OCI-LY3 (cell line): ENCODE measurements around the gene TOPORS.

Experiments used
- H2AFZ ChIP-seq: fragments of 200-600, 300-600 bp; shearing (Covaris generic); 2 replicates; pipeline ENCODE4 v1.6.0; 2014; ENCODE audit warnings: antibody characterized with exemption, low read depth, low read length
- H3K27ac ChIP-seq: fragments of 200-600, 300-600 bp; sonication (generic); 2 replicates; pipeline ENCODE4 v1.5.1; 2014; ENCODE audit warnings: mild to moderate bottlenecking, low read length, moderate library complexity, mixed read lengths
- H3K27me3 ChIP-seq: fragments of 200-600, 300-600 bp; sonication (generic); 2 replicates; pipeline ENCODE4 v1.6.1; 2014; ENCODE audit warnings: low read depth, low read length, mixed read lengths
- H3K36me3 ChIP-seq: fragments of 200-600, 300-600 bp; sonication (generic); replicated peaks from 2 replicates; pipeline ENCODE3; 2014; ENCODE audit warnings: low read depth, low read length, mixed read lengths
- H3K4me1 ChIP-seq: fragments of 300-600, 200-600 bp; sonication (generic); 2 replicates; pipeline ENCODE4 v1.6.1; 2014; ENCODE audit warnings: low read length, mixed read lengths
- H3K4me2 ChIP-seq: fragments of 200-600, 300-600 bp; sonication (generic); 2 replicates; pipeline ENCODE4 v1.6.1; 2014; ENCODE audit warnings: low read length, mixed read lengths
- H3K4me3 ChIP-seq: fragments of 300-600, 200-600 bp; sonication (generic); 2 replicates; pipeline ENCODE4 v1.5.1; 2014; ENCODE audit warnings: antibody characterized with exemption, mild to moderate bottlenecking, low read length, moderate library complexity
- H3K79me2 ChIP-seq: fragments of 300-600, 200-600 bp; shearing (Covaris generic); 2 replicates; pipeline ENCODE4 v1.6.1; 2014; ENCODE audit warnings: mild to moderate bottlenecking, low read length, mixed read lengths
- H3K9ac ChIP-seq: fragments of 300-600, 200-600 bp; shearing (Covaris generic); 2 replicates; pipeline ENCODE4 v1.6.0; 2014; ENCODE audit warnings: mild to moderate bottlenecking, low read length, moderate library complexity
- H3K9me3 ChIP-seq: fragments of 200-600, 300-600 bp; shearing (Covaris generic); 2 replicates; pipeline ENCODE4 v1.6.1; 2014; ENCODE audit warnings: low read length, mixed read lengths; ENCODE audit not compliant: insufficient read depth
- H4K20me1 ChIP-seq: fragments of 200-600, 300-600 bp; sonication (generic); 2 replicates; pipeline ENCODE4 v1.6.1; 2016; ENCODE audit warnings: low read length, mixed read lengths; ENCODE audit not compliant: insufficient read depth
- CTCF ChIP-seq: fragments of 200-600, 300-600 bp; sonication (generic); IDR thresholded peaks from 2 replicates; pipeline ENCODE4 v1.5.1; 2014; ENCODE audit warnings: antibody characterized with exemption, low read length, low read depth
- EZH2phosphoT487 ChIP-seq: fragments of 200-600 bp; shearing (Covaris generic); IDR thresholded peaks from 2 replicates; pipeline ENCODE4 v1.6.1; 2018; ENCODE audit warnings: antibody characterized with exemption, mixed run types, low read depth

Gene TOPORS

GRCh38 chr9:32545884-32546283 lies 6.5 kb downstream of the TOPORS start:
- TF ChIP-seq CTCF = no peak
- no peak for TF ChIP-seq EZH2phosphoT487
- H4K20me1 ChIP-seq = peaks cover 3% of the 10 kb centered on the region; the same call in 1 of the 2 replicates
- H3K36me3 ChIP-seq = peaks cover 18% of the 10 kb centered on the region

GRCh38 chr9:32543047-32543446 lies 9.3 kb downstream of the TOPORS start:
- H3K4me2 ChIP-seq = no peak overlapping the region
- no peak overlapping the region for H3K4me3 ChIP-seq
- H2AFZ ChIP-seq = no peak overlapping the region
- no peaks in the 10 kb centered on the region for H3K9me3 ChIP-seq
- H4K20me1 ChIP-seq = no peaks in the 10 kb centered on the region
- peaks cover 20% of the 10 kb centered on the region for H3K36me3 ChIP-seq
- no peaks in the 10 kb centered on the region for H3K4me1 ChIP-seq
- TF ChIP-seq EZH2phosphoT487 (no peak), CTCF (no peak)
- no peak overlapping the region for H3K27ac ChIP-seq
- H3K79me2 ChIP-seq = peaks cover 41% of the 10 kb centered on the region
- H3K27me3 ChIP-seq = no peaks in the 10 kb centered on the region
- H3K9ac ChIP-seq = no peak overlapping the region

More at GRCh38 chr9:32545884-32546283, 6.5 kb downstream of the TOPORS start:
- Histone ChIP-seq H3K27ac (no peak overlapping the region), H3K79me2 (peaks cover 68% of the 10 kb centered on the region), H2AFZ (no peak overlapping the region), H3K4me2 (no peak overlapping the region), H3K9me3 (no peaks in the 10 kb centered on the region), H3K27me3 (no peaks in the 10 kb centered on the region), H3K4me1 (peaks cover 4% of the 10 kb centered on the region), H3K9ac (no peak overlapping the region), H3K4me3 (no peak overlapping the region)

GRCh38 chr9:32533816-32534215 lies 18.6 kb downstream of the TOPORS start:
- Histone ChIP-seq H3K79me2 (no peaks in the 10 kb centered on the region), H3K27me3 (no peaks in the 10 kb centered on the region), H3K36me3 (no peaks in the 10 kb centered on the region), H3K9ac (no peak overlapping the region), H4K20me1 (no peaks in the 10 kb centered on the region), H3K4me2 (no peak overlapping the region), H3K9me3 (no peaks in the 10 kb centered on the region), H3K27ac (no peak overlapping the region), H3K4me1 (no peaks in the 10 kb centered on the region), H3K4me3 (no peak overlapping the region), H2AFZ (no peak overlapping the region)
- TF ChIP-seq EZH2phosphoT487 = no peak
- TF ChIP-seq CTCF = no peak

- Histone ChIP-seq H3K9ac (no peak overlapping the region), H3K4me3 (no peak overlapping the region), H3K27me3 (no peaks in the 10 kb centered on the region), H3K9me3 (no peaks in the 10 kb centered on the region), H3K79me2 (no peaks in the 10 kb centered on the region), H3K4me2 (no peak overlapping the region), H3K36me3 (no peaks in the 10 kb centered on the region), H3K4me1 (no peaks in the 10 kb centered on the region), H3K27ac (no peak overlapping the region), H2AFZ (no peak overlapping the region), H4K20me1 (no peaks in the 10 kb centered on the region)
- TF ChIP-seq EZH2phosphoT487 (no peak), CTCF (no peak)
Observed at GRCh38 chr9:32533336-32533735, 19.1 kb downstream of the TOPORS start.
